Astrocyte of the cerebellum (primary cell): Measurements from ENCODE around the gene CLUH.

ENCODE experiments used
- DNase-seq: peaks from one replicate; pipeline ENCODE4 v3.0.0-alpha.2; 2011; ENCODE audit warnings: low read depth
- H3K4me3 ChIP-seq: 2 replicates; pipeline ENCODE4 v1.5.1; 2011; ENCODE audit warnings: mild to moderate bottlenecking, low read depth, low read length, moderate library complexity
- in situ Hi-C: cut with HindIII; loops from 2 replicates; pipeline ENCODE4 v1.10.0; 2017; ENCODE audit warnings: low sequenced_read_pairs
- TF ChIP-seq, protein P1 (sequence below): IDR thresholded peaks from 2 replicates; pipeline ENCODE4 v1.5.1; 2012; ENCODE audit warnings: low read length, low read depth, moderate library complexity, mild to moderate bottlenecking; ENCODE audit errors: missing control alignments

CLUH gene

GRCh38 chr17:2697611-2698162 is 13.9 kb downstream of the CLUH start:
- DNase-seq, result no peak
- no peak overlapping the region for H3K4me3 ChIP-seq
- TF ChIP-seq, protein P1, sequence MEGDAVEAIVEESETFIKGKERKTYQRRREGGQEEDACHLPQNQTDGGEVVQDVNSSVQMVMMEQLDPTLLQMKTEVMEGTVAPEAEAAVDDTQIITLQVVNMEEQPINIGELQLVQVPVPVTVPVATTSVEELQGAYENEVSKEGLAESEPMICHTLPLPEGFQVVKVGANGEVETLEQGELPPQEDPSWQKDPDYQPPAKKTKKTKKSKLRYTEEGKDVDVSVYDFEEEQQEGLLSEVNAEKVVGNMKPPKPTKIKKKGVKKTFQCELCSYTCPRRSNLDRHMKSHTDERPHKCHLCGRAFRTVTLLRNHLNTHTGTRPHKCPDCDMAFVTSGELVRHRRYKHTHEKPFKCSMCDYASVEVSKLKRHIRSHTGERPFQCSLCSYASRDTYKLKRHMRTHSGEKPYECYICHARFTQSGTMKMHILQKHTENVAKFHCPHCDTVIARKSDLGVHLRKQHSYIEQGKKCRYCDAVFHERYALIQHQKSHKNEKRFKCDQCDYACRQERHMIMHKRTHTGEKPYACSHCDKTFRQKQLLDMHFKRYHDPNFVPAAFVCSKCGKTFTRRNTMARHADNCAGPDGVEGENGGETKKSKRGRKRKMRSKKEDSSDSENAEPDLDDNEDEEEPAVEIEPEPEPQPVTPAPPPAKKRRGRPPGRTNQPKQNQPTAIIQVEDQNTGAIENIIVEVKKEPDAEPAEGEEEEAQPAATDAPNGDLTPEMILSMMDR, result no peak
- in situ Hi-C loops, result no loop called here

GRCh38 chr17:2695961-2696760 is 15.4 kb downstream of the CLUH start:
- no peak overlapping the region for H3K4me3 ChIP-seq
- TF ChIP-seq, protein P1, result no peak
- no peak for DNase-seq
- in situ Hi-C loops, result no loop called here

- TF ChIP-seq, protein P1, result no peak
- no peak for DNase-seq
- in situ Hi-C loops, result no loop called here
- H3K4me3 ChIP-seq, result no peak overlapping the region
Observed at GRCh38 chr17:2695243-2695960, 16.2 kb downstream of the CLUH start.

- in situ Hi-C loops, result no loop called here
- no peak for DNase-seq
Observed at GRCh38 chr17:2694381-2695242, 17.0 kb downstream of the CLUH start.

GRCh38 chr17:2693561-2694380 is 17.8 kb downstream of the CLUH start:
- no peak for DNase-seq
- in situ Hi-C loops, result no loop called here
- TF ChIP-seq, protein P1, result no peak
- no peak overlapping the region for H3K4me3 ChIP-seq

More at GRCh38 chr17:2694381-2695242, 17.0 kb downstream of the CLUH start:
- H3K4me3 ChIP-seq, result no peak overlapping the region
- TF ChIP-seq, protein P1, result no peak
